GM12878 (cell line): ENCODE measurements around the gene ROBO1. TPM values are rescaled to one million over a fixed set of nuclear protein-coding genes. Genes with fewer than 3 reads are reported as not detected.
A peak's percentile ranks its signal among the peaks of the same experiment; 100 is the strongest.

ENCODE experiments used
- ATAC-seq: fragments of 200-7000 bp; cut with Tn5 transposase; 3 replicates; pipeline ENCODE4 v1.9.1; 2020; ENCODE audit warnings: mild to moderate bottlenecking, moderate library complexity
- BruUV-seq: library from RNA; stranded (reverse); fragments of 400-500 nt; replicated peaks from 2 replicates; lab custom pipeline; 2021; lab: Mats Ljungman, UMichigan
- CTCF ChIA-PET: fragments of 300-600 bp; sonication (Branson Sonifier 250); formaldehyde crosslinking; extraction: SDS; loops from one replicate; lab custom pipeline; 2021; ENCODE audit warnings: inconsistent platforms; lab: Yijun Ruan, JAX
- POLR2A ChIA-PET: fragments of 350-600 bp; formaldehyde crosslinking; extraction: SDS; loops from one replicate; lab custom pipeline; 2021; ENCODE audit warnings: inconsistent platforms; lab: Charles Lee
- RAD21 ChIA-PET: fragments of 300-600 bp; sonication (Branson Sonifier 250); formaldehyde crosslinking; loops from one replicate; lab custom pipeline; 2023; ENCODE audit warnings: antibody characterized with exemption; ENCODE audit not compliant: unreplicated experiment; lab: Charles Lee
- SMC1A ChIA-PET: fragments of 300-600 bp; sonication (Branson Sonifier 250); formaldehyde crosslinking; loops from one replicate; lab custom pipeline; 2023; ENCODE audit not compliant: unreplicated experiment, uncharacterized antibody; lab: Charles Lee
- DNase-seq: peaks from one replicate; pipeline ENCODE4 v3.0.0-alpha.2; 2011; ENCODE audit warnings: low read depth, low spot score
- FAIRE-seq: peaks from 3 replicates; lab custom pipeline; 2011; peaks lifted over from hg19 to GRCh38; lab: Jason Lieb, UNC
- H2AFZ ChIP-seq: 2 replicates; pipeline ENCODE4 v1.6.0; 2011; ENCODE audit warnings: low read depth, low read length, control low read depth; ENCODE audit not compliant: control insufficient read depth
- H3K27ac ChIP-seq: 2 replicates; pipeline ENCODE4 v1.5.1; 2011; ENCODE audit warnings: control low read depth; ENCODE audit not compliant: control insufficient read depth, insufficient read depth
- H3K27me3 ChIP-seq, 2 experiments: replicated peaks in 1 of 2; 2 replicates each; pipeline versions ENCODE4 v1.6.0 to v1.6.1; 2011; ENCODE audit warnings: low read length in 1 of 2; ENCODE audit not compliant: control insufficient read depth in 2 of 2, insufficient read depth in 2 of 2
- H3K36me3 ChIP-seq, 2 experiments: 2 replicates each; pipeline ENCODE4 v1.5.1; 2011; ENCODE audit warnings: low read length in 1 of 2; ENCODE audit not compliant: control insufficient read depth in 2 of 2, insufficient read depth in 2 of 2
- H3K4me1 ChIP-seq: 2 replicates; pipeline ENCODE4 v1.6.1; 2011; ENCODE audit warnings: mild to moderate bottlenecking, low read length, moderate library complexity, mixed read lengths; ENCODE audit not compliant: control insufficient read depth, insufficient read depth
- H3K4me2 ChIP-seq: 2 replicates; pipeline ENCODE4 v1.6.0; 2011; ENCODE audit warnings: control low read depth; ENCODE audit not compliant: control insufficient read depth, insufficient read depth
- H3K4me3 ChIP-seq: fragments of 200-600 bp; sonication (generic); 2 replicates; pipeline ENCODE4 v1.5.1; 2016
- H3K79me2 ChIP-seq: 2 replicates; pipeline ENCODE4 v1.6.0; 2011; ENCODE audit warnings: low read length; ENCODE audit not compliant: control insufficient read depth, insufficient read depth
- H3K9ac ChIP-seq: 2 replicates; pipeline ENCODE4 v1.8.0; 2011; ENCODE audit warnings: low read length, control low read depth, mixed read lengths; ENCODE audit not compliant: control insufficient read depth, insufficient read depth
- H3K9me3 ChIP-seq: replicated peaks from 3 replicates; pipeline ENCODE4 v1.5.1; 2011; ENCODE audit warnings: mild to moderate bottlenecking, low read length; ENCODE audit not compliant: control insufficient read depth, insufficient read depth
- H4K20me1 ChIP-seq: 2 replicates; pipeline ENCODE4 v1.6.0; 2011; ENCODE audit not compliant: control insufficient read depth, insufficient read depth
- CBX3 ChIP-seq: fragments of 200-600 bp; sonication (generic); IDR thresholded peaks from 2 replicates; pipeline ENCODE4 v1.6.1; 2016; ENCODE audit warnings: low read depth, borderline replicate concordance
- CTCF ChIP-seq, 3 experiments: IDR thresholded peaks in 2 of 3; conservative IDR thresholded peaks in 1 of 3; 2 replicates each; pipeline ENCODE4 v1.5.1; 2011; ENCODE audit warnings: low read depth in 3 of 3, low read length in 3 of 3, mild to moderate bottlenecking in 3 of 3, control low read depth in 2 of 3, moderate library complexity in 2 of 3, inconsistent platforms in 1 of 3, mixed read lengths in 1 of 3; ENCODE audit not compliant: control insufficient read depth in 2 of 3, insufficient read depth in 1 of 3; ENCODE audit errors: extremely low read depth in 1 of 3
- EGR1 ChIP-seq, 2 experiments: IDR thresholded peaks; 1 replicate in 1 of 2; 2 replicates in 1 of 2; pipeline ENCODE4 v1.6.1; 2011 to 2012; ENCODE audit warnings: low read depth in 2 of 2, low read length in 2 of 2, borderline replicate concordance in 1 of 2, mild to moderate bottlenecking in 1 of 2, moderate library complexity in 1 of 2
- RAD21 ChIP-seq: IDR thresholded peaks from 2 replicates; pipeline ENCODE4 v1.6.1; 2011; ENCODE audit warnings: mild to moderate bottlenecking, low read depth, low read length, moderate library complexity; ENCODE audit not compliant: insufficient read depth
- RB1 ChIP-seq: fragments of 450-650 bp; formaldehyde crosslinking; IDR thresholded peaks from 2 replicates; pipeline ENCODE4 v1.6.1; 2017; ENCODE audit warnings: mild to moderate bottlenecking, borderline replicate concordance
- SMC3 ChIP-seq: IDR thresholded peaks from 2 replicates; pipeline ENCODE4 v1.6.1; 2011; ENCODE audit warnings: low read length, improper control_type of control experiment, borderline replicate concordance
- TBL1XR1 ChIP-seq: IDR thresholded peaks from 2 replicates; pipeline ENCODE4 v1.6.1; 2012; ENCODE audit warnings: low read depth, low read length, improper control_type of control experiment
- ZNF274 ChIP-seq: IDR thresholded peaks from one replicate; pipeline ENCODE4 v1.8.0; 2011; ENCODE audit not compliant: insufficient read length, insufficient read depth
- WGBS: methylation state at CpG from one replicate; pipeline ENCODE4 v1.1.6; 2016; ENCODE audit warnings: low lambda C conversion rate; ENCODE audit not compliant: insufficient replicate concordance, insufficient coverage; ENCODE audit errors: missing lambda C conversion rate; 5-methylcytosine and 5-hydroxymethylcytosine counted together
- in situ Hi-C: fragments of 300-500 bp; cut with MboI; formaldehyde crosslinking; loops from 9 replicates; pipeline ENCODE4 v1.14.3; 2018; ENCODE audit warnings: mixed read lengths
- intact Hi-C: fragments of 100-400 bp; cut with micrococcal nuclease; formaldehyde crosslinking; loops from one replicate; pipeline ENCODE4 v1.14.2; 2022; ENCODE audit not compliant: unreplicated experiment
- polyA plus RNA-seq, 11 experiments: library from polyadenylated mRNA; depleted of rRNA in 4 of 11; unstranded in 6 of 11; stranded (reverse) in 5 of 11; fragments of >200 nt; fragmentation: Nextera tagmentation in 4 of 11; fragmentation: Illumina TruSeq in 1 of 11; extraction: Ambion mirVana in 4 of 11; extraction: Trizol in 1 of 11; gene quantifications; 1 replicate in 1 of 11; 2 replicates in 10 of 11; pipeline versions ENCODE4 v1.2.1 to v1.2.3, GENCODE V29; 2011 to 2016; ENCODE audit warnings: inconsistent platforms in 2 of 11, missing spikeins in 2 of 11, low read depth in 1 of 11
- total RNA-seq, 4 experiments: library from RNA; depleted of rRNA in 3 of 4; stranded (reverse); fragments of >200 nt in 3 of 4; fragmentation: Illumina TruSeq in 1 of 4; extraction: Trizol in 1 of 4; gene quantifications; 2 replicates each; pipeline versions ENCODE4 v1.2.1 to v1.2.3, GENCODE V29; 2013 to 2021

Gene ROBO1
- total and polyA plus RNA-seq, 10 of the 15 experiments (the other 5 are each of a cell fraction or from before 2014, with no cell fraction given): 0.29 to 46.5 (median 1.2) TPM

GRCh38 chr3:79521221-79521848 is 246.5 kb downstream of the ROBO1 start:
- H3K4me3 ChIP-seq: no peak overlapping the region
- no peak overlapping the region for H3K27ac ChIP-seq
- no peak overlapping the region for H2AFZ ChIP-seq
- ATAC-seq: peak; percentile 79
- ChIA-PET POLR2A (no interaction called here), SMC1A (interaction anchor here (0.9 to 2.0 kb wide), 2 partner anchors 30 to 323 kb away, joined by 3 to 10 read pairs; no protein-coding TSS in a partner anchor), CTCF (interaction anchor here (0.7 to 2.6 kb wide), 16 partner anchors 10 to 1781 kb away, joined by 3 to 12 read pairs (median 4); no protein-coding TSS in a partner anchor), RAD21 (interaction anchor here (0.7 to 1.5 kb wide), 4 partner anchors 9 to 1156 kb away, joined by 3 to 4 read pairs (median 4); no protein-coding TSS in a partner anchor)
- no TSS peak for BruUV-seq
- H3K9ac ChIP-seq: no peak overlapping the region
- intact Hi-C loops (loop anchor here (1.0 to 5.0 kb wide), 2 partner anchors 201 to 325 kb away; no protein-coding TSS in a partner anchor), in situ Hi-C loops (loop anchor here (10.0 kb wide), 1 partner anchor 323 kb away; no protein-coding TSS in a partner anchor)
- WGBS: 2% methylated on average over 8 of the region's 8 CpGs
- no peaks in the 10 kb centered on the region for H3K79me2 ChIP-seq
- no peaks in the 10 kb centered on the region for H3K27me3 ChIP-seq
- no peaks in the 10 kb centered on the region for H3K4me1 ChIP-seq
- H3K4me2 ChIP-seq: no peak overlapping the region
- FAIRE-seq: peak; percentile 86
- H3K36me3 ChIP-seq: no peaks in the 10 kb centered on the region
- no peak for TF ChIP-seq ZNF274
- no peak for TF ChIP-seq EGR1 (IDR thresholded peaks at IDR 0.05; ENCODE audit: borderline replicate concordance in 1 of 2, low read depth in 2 of 2, low read length in 2 of 2)
- TF ChIP-seq CTCF (IDR thresholded peaks at IDR 0.05 in 2 of 3, conservative IDR thresholded peaks at IDR 0.05 in 1 of 3; ENCODE audit: control insufficient read depth in 2 of 3, extremely low read depth in 1 of 3, insufficient read depth in 1 of 3, low read depth in 3 of 3, low read length in 3 of 3): peak; percentile 34 to 68 (median 52); a peak in 5 of 6 replicates
- no peak for TF ChIP-seq TBL1XR1
- peak; percentile 71 for TF ChIP-seq RAD21
- peak; percentile 50; the same call in 1 of the 2 replicates for TF ChIP-seq SMC3
- no peak for TF ChIP-seq CBX3
- TF ChIP-seq RB1: no peak
- H4K20me1 ChIP-seq: no peaks in the 10 kb centered on the region
- H3K9me3 ChIP-seq: no peaks in the 10 kb centered on the region
- DNase-seq: peak; percentile 5
